LHCN-M2 (cell line): ENCODE measurements around the gene UFSP2. TPM values are rescaled to one million over a fixed set of nuclear protein-coding genes. Genes with fewer than 3 reads are reported as not detected.

Experiments used
- DNase-seq: peaks from one replicate; pipeline ENCODE4 v3.0.0-alpha.2; 2012; ENCODE audit warnings: low read depth
- total RNA-seq: library from RNA; depleted of rRNA; stranded (reverse); fragments of >200 nt; gene quantifications from 2 replicates; pipeline ENCODE4 v1.2.3, GENCODE V29; 2014; rRNA removed

Gene UFSP2
- total RNA-seq, 1 experiment from 2014 or later = 42.8 TPM

- DNase-seq = no peak
These were observed 73.0 kb downstream of the UFSP2 start for GRCh38 chr4:185352741-185353140.

- DNase-seq = no peak
These were observed 73.6 kb downstream of the UFSP2 start for GRCh38 chr4:185352202-185352601.

DNA sequence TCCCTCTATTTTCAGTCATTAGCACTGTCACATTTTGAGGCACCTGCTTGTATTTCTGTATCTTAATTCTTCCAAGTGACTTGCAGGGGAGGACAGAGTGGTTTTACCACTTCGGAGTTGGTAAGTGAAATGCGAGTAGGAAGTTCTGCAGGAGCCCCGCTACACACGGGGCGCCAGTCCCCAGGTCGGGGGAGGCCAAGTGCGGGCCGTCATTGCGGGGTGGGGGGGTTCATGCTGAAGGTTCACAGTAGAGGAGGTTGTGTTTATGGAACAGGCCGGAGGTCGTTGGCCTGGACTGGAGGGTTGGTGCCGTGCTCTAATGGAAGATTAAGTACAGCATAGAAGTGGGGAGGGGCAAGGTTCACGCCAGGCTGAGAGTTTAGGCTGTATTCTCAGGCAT lies 74.1 kb downstream of the UFSP2 start:
- no peak for DNase-seq

Other genes with a start within 250 kb of the UFSP2 start
- gene CFAP97, start 222.0 kb downstream of the UFSP2 start, total RNA-seq = 46.2 and 47.4 TPM in 2 replicates
- 23.0 and 28.3 TPM in 2 replicates for gene SNX25, start 216.4 kb downstream of the UFSP2 start, total RNA-seq
- 0.45 and 1.1 TPM in 2 replicates for gene LRP2BP, start 30.0 kb downstream of the UFSP2 start, total RNA-seq
- 10.8 and 14.4 TPM in 2 replicates for gene ANKRD37, start 29.1 kb downstream of the UFSP2 start, total RNA-seq
- 2.7 and 4.4 TPM in 2 replicates for gene CCDC110, start 45.8 kb upstream of the UFSP2 start, total RNA-seq
- 783 and 1,256 TPM in 2 replicates for gene PDLIM3, start 109.5 kb upstream of the UFSP2 start, total RNA-seq